Brain microvascular endothelial cell (primary cell): ENCODE measurements around the gene RHOBTB3.

Source experiments
- DNase-seq: peaks from one replicate; pipeline ENCODE4 v3.0.0-alpha.2; 2020
- H3K27ac ChIP-seq: fragments of 250-450 bp; sonication (Bioruptor Pico); 2 replicates; pipeline ENCODE4 v1.5.1; 2020; ENCODE audit warnings: mild to moderate bottlenecking, moderate library complexity
- H3K27me3 ChIP-seq: fragments of 250-450 bp; sonication (Bioruptor Pico); replicated peaks from 2 replicates; pipeline ENCODE4 v1.5.1; 2020; ENCODE audit warnings: mild to moderate bottlenecking
- H3K36me3 ChIP-seq: fragments of 250-450 bp; sonication (Bioruptor Pico); replicated peaks from 2 replicates; pipeline ENCODE4 v1.5.1; 2020; ENCODE audit warnings: mild to moderate bottlenecking
- H3K4me3 ChIP-seq: 2 replicates; pipeline ENCODE4 v1.5.1; 2011; ENCODE audit warnings: low read depth, mild to moderate bottlenecking, control low read depth, low read length, moderate library complexity
- in situ Hi-C: cut with HindIII; loops from 2 replicates; pipeline ENCODE4 v1.10.0; 2017; ENCODE audit warnings: low sequenced_read_pairs, low pct_ligation_motif_present
- TF ChIP-seq, protein P1 (sequence below): IDR thresholded peaks from 2 replicates; pipeline ENCODE4 v1.5.1; 2011; ENCODE audit warnings: low read depth, mild to moderate bottlenecking, moderate library complexity, low read length, control low read depth, inconsistent platforms; ENCODE audit errors: missing control alignments

RHOBTB3 gene

DNA sequence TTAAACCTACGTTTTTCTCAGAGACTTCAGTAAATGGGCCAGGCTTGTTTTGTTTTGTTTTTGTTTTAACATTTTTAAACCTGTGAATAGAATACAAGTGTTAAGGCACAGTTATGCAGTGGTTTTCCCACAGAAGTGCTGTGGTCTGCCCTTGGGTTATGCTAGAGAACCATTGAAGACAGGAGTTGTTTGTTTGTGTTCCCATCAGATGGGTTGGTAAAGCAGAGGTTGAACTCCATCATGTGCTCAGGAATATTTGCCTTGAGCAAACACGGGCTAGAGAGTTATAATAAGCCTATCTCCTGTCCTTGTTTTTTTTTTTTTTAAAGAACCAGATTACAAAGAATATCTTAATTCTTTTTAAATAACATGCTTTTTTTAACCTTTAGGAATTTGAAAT is 28.5 kb downstream of the RHOBTB3 start:
- TF ChIP-seq, protein P1, sequence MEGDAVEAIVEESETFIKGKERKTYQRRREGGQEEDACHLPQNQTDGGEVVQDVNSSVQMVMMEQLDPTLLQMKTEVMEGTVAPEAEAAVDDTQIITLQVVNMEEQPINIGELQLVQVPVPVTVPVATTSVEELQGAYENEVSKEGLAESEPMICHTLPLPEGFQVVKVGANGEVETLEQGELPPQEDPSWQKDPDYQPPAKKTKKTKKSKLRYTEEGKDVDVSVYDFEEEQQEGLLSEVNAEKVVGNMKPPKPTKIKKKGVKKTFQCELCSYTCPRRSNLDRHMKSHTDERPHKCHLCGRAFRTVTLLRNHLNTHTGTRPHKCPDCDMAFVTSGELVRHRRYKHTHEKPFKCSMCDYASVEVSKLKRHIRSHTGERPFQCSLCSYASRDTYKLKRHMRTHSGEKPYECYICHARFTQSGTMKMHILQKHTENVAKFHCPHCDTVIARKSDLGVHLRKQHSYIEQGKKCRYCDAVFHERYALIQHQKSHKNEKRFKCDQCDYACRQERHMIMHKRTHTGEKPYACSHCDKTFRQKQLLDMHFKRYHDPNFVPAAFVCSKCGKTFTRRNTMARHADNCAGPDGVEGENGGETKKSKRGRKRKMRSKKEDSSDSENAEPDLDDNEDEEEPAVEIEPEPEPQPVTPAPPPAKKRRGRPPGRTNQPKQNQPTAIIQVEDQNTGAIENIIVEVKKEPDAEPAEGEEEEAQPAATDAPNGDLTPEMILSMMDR = no peak
- in situ Hi-C loops = no loop called here
- peak overlapping the region; percentile 88 for H3K27ac ChIP-seq
- no peaks in the 10 kb centered on the region for H3K27me3 ChIP-seq
- no peak overlapping the region for H3K4me3 ChIP-seq
- DNase-seq = peak; percentile 63
- peaks cover 6% of the 10 kb centered on the region for H3K36me3 ChIP-seq

- H3K27ac ChIP-seq = peak overlapping the region; percentile 88
- H3K27me3 ChIP-seq = no peaks in the 10 kb centered on the region
- H3K4me3 ChIP-seq = peak overlapping the region; percentile 26
- peaks cover 2% of the 10 kb centered on the region for H3K36me3 ChIP-seq
- TF ChIP-seq, protein P1 = no peak
- DNase-seq = peak; percentile 85
- in situ Hi-C loops = no loop called here
These were observed 29.4 kb downstream of the RHOBTB3 start for GRCh38 chr5:95760273-95761191.

- H3K36me3 ChIP-seq = no peaks in the 10 kb centered on the region
- TF ChIP-seq, protein P1 = no peak
- peak overlapping the region; percentile 88 for H3K27ac ChIP-seq
- peak; percentile 70 for DNase-seq
- no peak overlapping the region for H3K4me3 ChIP-seq
- in situ Hi-C loops = no loop called here
- no peaks in the 10 kb centered on the region for H3K27me3 ChIP-seq
These were observed 30.9 kb downstream of the RHOBTB3 start for GRCh38 chr5:95761771-95762651.

GRCh38 chr5:95762652-95763041 is 31.5 kb downstream of the RHOBTB3 start:
- peak overlapping the region; percentile 88 for H3K27ac ChIP-seq

DNA sequence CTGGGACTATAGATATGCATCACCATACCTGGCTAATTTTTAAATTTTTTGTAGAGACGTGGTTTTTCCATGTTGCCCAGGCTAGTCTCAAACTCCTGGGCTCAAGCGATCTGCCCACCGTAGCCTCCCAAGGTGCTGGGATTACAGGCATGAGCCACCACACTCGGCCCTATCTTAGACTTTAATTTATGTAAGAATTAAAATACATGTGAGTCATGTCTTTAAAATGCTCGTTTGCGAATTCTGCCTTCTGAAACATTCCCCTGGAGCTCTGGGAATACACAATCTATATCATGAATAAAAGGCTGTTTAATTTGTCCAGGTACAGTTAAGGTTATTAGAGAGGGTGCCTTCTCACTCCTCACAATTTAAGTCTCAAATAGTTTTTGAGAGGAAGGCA is 32.8 kb downstream of the RHOBTB3 start:
- Histone ChIP-seq H3K27ac (no peak overlapping the region), H3K36me3 (peaks cover 11% of the 10 kb centered on the region), H3K4me3 (no peak overlapping the region), H3K27me3 (no peaks in the 10 kb centered on the region)
- TF ChIP-seq, protein P1 = no peak
- in situ Hi-C loops = no loop called here
- DNase-seq = no peak

More at GRCh38 chr5:95762652-95763041, 31.5 kb downstream of the RHOBTB3 start:
- H3K36me3 ChIP-seq = peaks cover under 1% of the 10 kb centered on the region
- H3K27me3 ChIP-seq = no peaks in the 10 kb centered on the region
- in situ Hi-C loops = no loop called here
- DNase-seq = no peak
- TF ChIP-seq, protein P1 = no peak
- no peak overlapping the region for H3K4me3 ChIP-seq
